GM23338 (cell line): ENCODE data around the gene ZNF653. TPM values are rescaled to one million over a fixed set of nuclear protein-coding genes. Genes with fewer than 3 reads are reported as not detected.

Experiments used
- ATAC-seq: fragments of 200-7000 bp; cut with Tn5 transposase; 3 replicates; pipeline ENCODE4 v1.9.1; 2020
- DNase-seq: peaks from one replicate; pipeline ENCODE4 v3.0.0-alpha.2; 2015; ENCODE audit warnings: low spot score
- H2AFZ ChIP-seq: fragments of 200-600 bp; sonication (generic); 2 replicates; pipeline ENCODE4 v1.8.0; 2016; ENCODE audit warnings: antibody characterized with exemption, mild to moderate bottlenecking, moderate library complexity
- H3F3A ChIP-seq: fragments of 200-600 bp; sonication (generic); replicated peaks from 2 replicates; pipeline ENCODE4 v1.8.0; 2017; ENCODE audit warnings: antibody characterized with exemption, mixed run types, low read depth
- H3K27ac ChIP-seq: fragments of 200-600 bp; sonication (generic); 2 replicates; pipeline ENCODE4 v1.6.1; 2016; ENCODE audit warnings: low read depth
- H3K27me3 ChIP-seq: fragments of 200-600 bp; sonication (generic); 2 replicates; pipeline ENCODE4 v1.8.0; 2016; ENCODE audit warnings: mild to moderate bottlenecking, mixed run types, moderate library complexity; ENCODE audit not compliant: insufficient read depth
- H3K36me3 ChIP-seq: fragments of 200-600 bp; sonication (generic); 2 replicates; pipeline ENCODE4 v1.8.0; 2016; ENCODE audit warnings: mild to moderate bottlenecking; ENCODE audit not compliant: insufficient read depth
- H3K4me1 ChIP-seq: fragments of 200-600 bp; sonication (generic); 2 replicates; pipeline ENCODE4 v1.8.0; 2016; ENCODE audit warnings: mild to moderate bottlenecking, moderate library complexity; ENCODE audit not compliant: insufficient read depth
- H3K4me2 ChIP-seq: fragments of 200-600 bp; sonication (generic); 2 replicates; pipeline ENCODE4 v1.7.1; 2017; ENCODE audit warnings: mixed run types
- H3K4me3 ChIP-seq: fragments of 200-600 bp; sonication (generic); 2 replicates; pipeline ENCODE4 v1.6.1; 2016; ENCODE audit warnings: mixed run types
- H3K79me2 ChIP-seq: fragments of 200-600 bp; sonication (generic); replicated peaks from 2 replicates; pipeline ENCODE4 v1.8.0; 2017; ENCODE audit warnings: mild to moderate bottlenecking; ENCODE audit not compliant: insufficient read depth
- H3K9me2 ChIP-seq: fragments of 200-600 bp; sonication (generic); 2 replicates; pipeline ENCODE4 v1.8.0; 2017; ENCODE audit not compliant: insufficient read depth
- H4K20me1 ChIP-seq: fragments of 200-600 bp; sonication (generic); replicated peaks from 2 replicates; pipeline ENCODE4 v1.8.0; 2017; ENCODE audit warnings: mild to moderate bottlenecking; ENCODE audit not compliant: insufficient read depth
- H3K27ac Mint-ChIP-seq: 2 replicates; pipeline ENCODE4 v1.8.0; 2020; ENCODE audit warnings: inconsistent platforms, mild to moderate bottlenecking, moderate library complexity, mixed read lengths
- H3K27me3 Mint-ChIP-seq: 3 replicates; pipeline ENCODE4 v1.8.0; 2022; ENCODE audit warnings: low read depth, mild to moderate bottlenecking, moderate library complexity, mixed read lengths, inconsistent platforms; ENCODE audit not compliant: insufficient read depth, poor library complexity
- H3K36me3 Mint-ChIP-seq: 3 replicates; pipeline ENCODE4 v1.8.0; 2021; ENCODE audit warnings: low read depth, mild to moderate bottlenecking, inconsistent platforms, moderate library complexity, mixed read lengths
- H3K4me1 Mint-ChIP-seq: 3 replicates; pipeline ENCODE4 v1.8.0; 2020; ENCODE audit warnings: mild to moderate bottlenecking, inconsistent platforms, mixed read lengths
- H3K4me3 Mint-ChIP-seq: 3 replicates; pipeline ENCODE4 v1.8.0; 2021; ENCODE audit warnings: moderate library complexity, mild to moderate bottlenecking, inconsistent platforms, mixed read lengths
- H3K9me3 Mint-ChIP-seq: 3 replicates; pipeline ENCODE4 v1.8.0; 2020; ENCODE audit warnings: moderate library complexity, mild to moderate bottlenecking, inconsistent platforms, mixed read lengths
- CREB1 ChIP-seq: fragments of 250-450 bp; sonication (Bioruptor Pico); IDR thresholded peaks from 2 replicates; pipeline ENCODE4 v1.5.0; 2020; ENCODE audit warnings: low read depth, mild to moderate bottlenecking, moderate library complexity
- EZH2phosphoT487 ChIP-seq: fragments of 200-600 bp; sonication (generic); IDR thresholded peaks from one replicate; pipeline ENCODE4 v1.8.1; 2018; ENCODE audit warnings: antibody characterized with exemption; ENCODE audit not compliant: unreplicated experiment
- JUNB ChIP-seq: IDR thresholded peaks from one replicate; pipeline ENCODE4 v1.6.1; 2016; ENCODE audit warnings: antibody characterized with exemption; ENCODE audit not compliant: unreplicated experiment
- NANOG ChIP-seq: IDR thresholded peaks from 2 replicates; pipeline ENCODE4 v1.6.1; 2016; ENCODE audit warnings: antibody characterized with exemption, borderline replicate concordance
- POLR2AphosphoS5 ChIP-seq: IDR thresholded peaks from 2 replicates; pipeline ENCODE4 v1.6.1; 2016; ENCODE audit warnings: antibody characterized with exemption, low read depth
- STAT1 ChIP-seq: IDR thresholded peaks from one replicate; pipeline ENCODE4 v1.6.1; 2016; ENCODE audit warnings: antibody characterized with exemption; ENCODE audit not compliant: unreplicated experiment
- ZNF114 ChIP-seq: fragments of 250-450 bp; sonication (Bioruptor Pico); IDR thresholded peaks from 2 replicates; pipeline ENCODE4 v1.5.0; 2020; ENCODE audit warnings: mild to moderate bottlenecking, moderate library complexity
- ZNF331 ChIP-seq: fragments of 250-450 bp; sonication (Bioruptor Pico); IDR thresholded peaks from 2 replicates; pipeline ENCODE4 v1.5.0; 2020; ENCODE audit warnings: low read depth, mild to moderate bottlenecking, moderate library complexity
- ZNF462 ChIP-seq: fragments of 250-450 bp; sonication (Bioruptor Pico); IDR thresholded peaks from 2 replicates; pipeline ENCODE4 v1.5.0; 2020; ENCODE audit warnings: mild to moderate bottlenecking, moderate library complexity
- polyA plus RNA-seq: library from polyadenylated mRNA; unstranded; fragments of >200 nt; fragmentation: Nextera tagmentation; extraction: Ambion mirVana; gene quantifications from 2 replicates; pipeline ENCODE4 v1.2.1, GENCODE V29; 2016
- total RNA-seq: library from RNA; depleted of rRNA; stranded (reverse); fragments of >200 nt; shearing (Covaris generic); gene quantifications from 2 replicates; pipeline ENCODE4 v1.2.3, GENCODE V29; 2014
- TF ChIP-seq, protein P1 (sequence below): IDR thresholded peaks from 2 replicates; pipeline ENCODE4 v1.6.1; 2016; ENCODE audit warnings: antibody characterized with exemption
- TF ChIP-seq, protein P2 (sequence below), 2 experiments: fragments of 200-600 bp in 1 of 2; sonication (generic) in 1 of 2; conservative IDR thresholded peaks; 2 replicates each; pipeline versions ENCODE4 v1.5.1 to v1.6.1; 2016 to 2017; ENCODE audit warnings: antibody characterized with exemption in 2 of 2, low read depth in 2 of 2, mild to moderate bottlenecking in 2 of 2, moderate library complexity in 1 of 2

ZNF653 gene
- total and polyA plus RNA-seq, 2 experiments from 2014 or later, result 2.5 to 5.3 TPM

DNA sequence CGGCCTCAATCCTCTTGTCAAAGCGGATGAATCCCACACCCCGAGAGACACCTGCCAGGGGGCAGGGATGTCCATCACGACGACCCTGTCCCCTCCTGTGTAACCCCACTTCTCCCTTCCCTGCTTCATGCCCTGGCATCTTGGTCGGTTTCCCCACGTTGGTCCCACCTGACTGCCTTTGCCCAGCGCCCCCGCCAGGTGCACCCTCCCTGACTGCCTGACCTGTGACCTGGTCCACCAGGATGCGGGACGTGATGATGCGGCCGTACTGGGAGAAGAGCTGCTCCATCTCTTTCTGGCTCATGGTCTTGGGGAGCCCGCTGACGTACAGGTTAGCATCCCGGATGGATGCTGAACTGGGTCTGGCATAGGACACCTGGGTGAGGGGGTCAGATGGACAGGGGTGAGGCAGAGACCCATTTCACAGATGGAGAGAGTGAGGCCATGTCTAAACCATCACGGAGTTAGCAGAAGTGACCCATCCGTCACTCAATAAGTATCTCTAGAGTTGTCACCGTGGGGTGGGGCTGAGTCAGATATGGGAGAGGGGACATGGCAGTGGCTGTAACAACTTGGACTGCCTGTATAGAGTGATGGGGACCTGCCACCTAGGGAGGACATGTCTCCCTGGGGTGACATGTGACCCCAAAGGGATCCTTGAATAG is 47.3 kb downstream of the ZNF653 start (continued):
- TF ChIP-seq CREB1 (CRISPR knock-in tag), result no peak
- no peak for TF ChIP-seq JUNB
- TF ChIP-seq NANOG, result no peak
- no peak for TF ChIP-seq ZNF114 (CRISPR knock-in tag)
- TF ChIP-seq, protein P1, sequence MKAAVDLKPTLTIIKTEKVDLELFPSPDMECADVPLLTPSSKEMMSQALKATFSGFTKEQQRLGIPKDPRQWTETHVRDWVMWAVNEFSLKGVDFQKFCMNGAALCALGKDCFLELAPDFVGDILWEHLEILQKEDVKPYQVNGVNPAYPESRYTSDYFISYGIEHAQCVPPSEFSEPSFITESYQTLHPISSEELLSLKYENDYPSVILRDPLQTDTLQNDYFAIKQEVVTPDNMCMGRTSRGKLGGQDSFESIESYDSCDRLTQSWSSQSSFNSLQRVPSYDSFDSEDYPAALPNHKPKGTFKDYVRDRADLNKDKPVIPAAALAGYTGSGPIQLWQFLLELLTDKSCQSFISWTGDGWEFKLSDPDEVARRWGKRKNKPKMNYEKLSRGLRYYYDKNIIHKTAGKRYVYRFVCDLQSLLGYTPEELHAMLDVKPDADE, result no peak
- TF ChIP-seq, protein P2, sequence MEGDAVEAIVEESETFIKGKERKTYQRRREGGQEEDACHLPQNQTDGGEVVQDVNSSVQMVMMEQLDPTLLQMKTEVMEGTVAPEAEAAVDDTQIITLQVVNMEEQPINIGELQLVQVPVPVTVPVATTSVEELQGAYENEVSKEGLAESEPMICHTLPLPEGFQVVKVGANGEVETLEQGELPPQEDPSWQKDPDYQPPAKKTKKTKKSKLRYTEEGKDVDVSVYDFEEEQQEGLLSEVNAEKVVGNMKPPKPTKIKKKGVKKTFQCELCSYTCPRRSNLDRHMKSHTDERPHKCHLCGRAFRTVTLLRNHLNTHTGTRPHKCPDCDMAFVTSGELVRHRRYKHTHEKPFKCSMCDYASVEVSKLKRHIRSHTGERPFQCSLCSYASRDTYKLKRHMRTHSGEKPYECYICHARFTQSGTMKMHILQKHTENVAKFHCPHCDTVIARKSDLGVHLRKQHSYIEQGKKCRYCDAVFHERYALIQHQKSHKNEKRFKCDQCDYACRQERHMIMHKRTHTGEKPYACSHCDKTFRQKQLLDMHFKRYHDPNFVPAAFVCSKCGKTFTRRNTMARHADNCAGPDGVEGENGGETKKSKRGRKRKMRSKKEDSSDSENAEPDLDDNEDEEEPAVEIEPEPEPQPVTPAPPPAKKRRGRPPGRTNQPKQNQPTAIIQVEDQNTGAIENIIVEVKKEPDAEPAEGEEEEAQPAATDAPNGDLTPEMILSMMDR (conservative IDR thresholded peaks at IDR 0.05; ENCODE audit: low read depth in 2 of 2), result no peak

- H3K9me3 Mint-ChIP-seq, result no peaks in the 10 kb centered on the region
- ATAC-seq, result no peak
- Histone ChIP-seq H4K20me1 (no peaks in the 10 kb centered on the region), H3K27ac (no peak overlapping the region), H2AFZ (no peak overlapping the region), H3K9me2 (no peaks in the 10 kb centered on the region), H3K27me3 (no peaks in the 10 kb centered on the region), H3K4me2 (no peak overlapping the region), H3K4me3 (no peak overlapping the region), H3K36me3 (no peaks in the 10 kb centered on the region), H3K4me1 (peaks cover 11% of the 10 kb centered on the region), H3F3A (0 out of 2 replicates have a peak, but pooled peaks cover 7% of the 10 kb centered on the region), H3K79me2 (no peaks in the 10 kb centered on the region)
- TF ChIP-seq, protein P1, result no peak
- TF ChIP-seq ZNF462 (CRISPR knock-in tag) (no peak), POLR2AphosphoS5 (no peak), EZH2phosphoT487 (no peak), ZNF331 (CRISPR knock-in tag) (no peak), STAT1 (no peak)
- TF ChIP-seq, protein P2 (conservative IDR thresholded peaks at IDR 0.05; ENCODE audit: low read depth in 2 of 2), result no peak
- no peaks in the 10 kb centered on the region for H3K36me3 Mint-ChIP-seq
- H3K27ac Mint-ChIP-seq, result no peak overlapping the region
- H3K4me1 Mint-ChIP-seq, result peaks cover 8% of the 10 kb centered on the region
- peaks cover 10% of the 10 kb centered on the region for H3K27me3 Mint-ChIP-seq
- no peak for DNase-seq
- no peak overlapping the region; the same call in 2 of the 3 replicates for H3K4me3 Mint-ChIP-seq
These were observed 47.8 kb downstream of the ZNF653 start for GRCh38 chr19:11457831-11458230.
